CD14-positive monocyte (primary cell): ENCODE measurements around the gene ZFAND2B. TPM values are rescaled to one million over a fixed set of nuclear protein-coding genes. Genes with fewer than 3 reads are reported as not detected.
A peak's percentile ranks its signal among the peaks of the same experiment; 100 is the strongest.

Experiments used
- DNase-seq, 3 donors: peaks; one replicate each; pipeline ENCODE4 v3.0.0-alpha.2; 2011 to 2022
- H2AFZ ChIP-seq: 2 replicates; pipeline ENCODE4 v1.6.0; 2012; ENCODE audit warnings: mild to moderate bottlenecking, low read depth, low read length, inconsistent platforms; ENCODE audit not compliant: insufficient read depth, poor library complexity, severe bottlenecking
- H3K27ac ChIP-seq, 2 donors: 1 replicate in 1 of 2; 2 replicates in 1 of 2; pipeline ENCODE4 v1.5.1; 2012 to 2013; ENCODE audit warnings: low read length in 2 of 2, control low read depth in 1 of 2, inconsistent platforms in 1 of 2, low read depth in 1 of 2, mild to moderate bottlenecking in 1 of 2
- H3K27me3 ChIP-seq, 2 donors: one replicate each; pipeline versions ENCODE4 v1.6.0 to v1.6.1; 2011 to 2013; ENCODE audit warnings: low read length in 2 of 2; ENCODE audit not compliant: control insufficient read depth in 2 of 2, insufficient read depth in 2 of 2
- H3K36me3 ChIP-seq, 2 donors: replicated peaks in 1 of 2; 1 replicate in 1 of 2; 2 replicates in 1 of 2; pipeline versions ENCODE4 v1.5.1 to v1.6.1; 2012 to 2013; ENCODE audit warnings: low read length in 2 of 2, control low read depth in 1 of 2, inconsistent platforms in 1 of 2, mild to moderate bottlenecking in 1 of 2; ENCODE audit not compliant: insufficient read depth in 2 of 2, control insufficient read depth in 1 of 2
- H3K4me1 ChIP-seq, 2 donors: 1 replicate in 1 of 2; 2 replicates in 1 of 2; pipeline versions ENCODE4 v1.5.1 to v1.6.1; 2012 to 2013; ENCODE audit warnings: low read length in 2 of 2, control low read depth in 1 of 2, inconsistent platforms in 1 of 2, mild to moderate bottlenecking in 1 of 2, moderate library complexity in 1 of 2; ENCODE audit not compliant: insufficient read depth in 2 of 2, control insufficient read depth in 1 of 2
- H3K4me2 ChIP-seq: replicated peaks from 2 replicates; pipeline ENCODE3; 2012; ENCODE audit warnings: low read length, moderate library complexity, mild to moderate bottlenecking; ENCODE audit not compliant: poor library complexity, severe bottlenecking; ENCODE audit errors: extremely low read depth
- H3K4me3 ChIP-seq, 3 experiments: fragments of 200-600 bp in 1 of 3; sonication (generic) in 1 of 3; replicated peaks in 1 of 3; 1 replicate in 2 of 3; 2 replicates in 1 of 3; pipeline ENCODE4 v1.5.1; 2011 to 2013; ENCODE audit warnings: low read length in 3 of 3, mild to moderate bottlenecking in 3 of 3, control low read depth in 2 of 3, low read depth in 2 of 3, inconsistent platforms in 1 of 3, moderate library complexity in 1 of 3
- H3K79me2 ChIP-seq: 2 replicates; pipeline ENCODE4 v1.6.0; 2012; ENCODE audit warnings: mild to moderate bottlenecking, control low read depth, inconsistent platforms, low read length, moderate library complexity; ENCODE audit not compliant: insufficient read depth
- H3K9ac ChIP-seq: 2 replicates; pipeline ENCODE4 v1.6.0; 2017; ENCODE audit warnings: low read length, mild to moderate bottlenecking; ENCODE audit not compliant: insufficient read depth, poor library complexity, severe bottlenecking
- H3K9me3 ChIP-seq, 2 donors: replicated peaks in 1 of 2; 1 replicate in 1 of 2; 2 replicates in 1 of 2; pipeline versions ENCODE4 v1.5.1 to v1.6.1; 2012 to 2013; ENCODE audit warnings: low read length in 2 of 2, control low read depth in 1 of 2; ENCODE audit not compliant: control insufficient read depth in 1 of 2, insufficient read depth in 1 of 2
- H4K20me1 ChIP-seq: 2 replicates; pipeline ENCODE4 v1.6.0; 2012; ENCODE audit warnings: mild to moderate bottlenecking, low read length, control low read depth, moderate library complexity; ENCODE audit not compliant: insufficient read depth
- H3K27ac Mint-ChIP-seq, 7 donors: one replicate each; pipeline ENCODE4 v1.8.0; 2020; ENCODE audit warnings: mild to moderate bottlenecking in 7 of 7, mixed read lengths in 7 of 7, moderate library complexity in 6 of 7, inconsistent platforms in 2 of 7
- H3K27me3 Mint-ChIP-seq, 3 donors: one replicate each; pipeline ENCODE4 v1.8.0; 2021 to 2022; ENCODE audit warnings: low read depth in 3 of 3, mild to moderate bottlenecking in 3 of 3, mixed read lengths in 3 of 3, moderate library complexity in 3 of 3, inconsistent platforms in 1 of 3
- H3K36me3 Mint-ChIP-seq, 2 donors: one replicate each; pipeline ENCODE4 v1.8.0; 2020; ENCODE audit warnings: mixed read lengths in 2 of 2, inconsistent platforms in 1 of 2, mild to moderate bottlenecking in 1 of 2
- H3K4me1 Mint-ChIP-seq: one replicate; pipeline ENCODE4 v1.8.0; 2020; ENCODE audit warnings: mild to moderate bottlenecking, mixed read lengths
- H3K4me3 Mint-ChIP-seq, 2 donors: one replicate each; pipeline ENCODE4 v1.8.0; 2020; ENCODE audit warnings: mild to moderate bottlenecking in 2 of 2, mixed read lengths in 2 of 2, moderate library complexity in 1 of 2
- H3K9me3 Mint-ChIP-seq, 7 donors: one replicate each; pipeline ENCODE4 v1.8.0; 2020 to 2022; ENCODE audit warnings: mixed read lengths in 7 of 7, mild to moderate bottlenecking in 6 of 7, moderate library complexity in 6 of 7, inconsistent platforms in 2 of 7
- WGBS: methylation state at CpG from one replicate; pipeline ENCODE4 v1.1.5; 2013; ENCODE audit warnings: missing lambda C conversion rate; ENCODE audit not compliant: insufficient coverage; 5-methylcytosine and 5-hydroxymethylcytosine counted together
- intact Hi-C, 2 donors: fragments of 100-400 bp; cut with micrococcal nuclease; formaldehyde crosslinking; loops; one replicate each; pipeline versions ENCODE4 v1.15.0 to v1.15.1; 2023
- polyA plus RNA-seq, 3 donors: library from polyadenylated mRNA; depleted of rRNA in 1 of 3; unstranded in 2 of 3; stranded (reverse) in 1 of 3; fragments of 300-500 nt in 2 of 3; fragments of >200 nt in 1 of 3; fragmentation: Illumina TruSeq in 2 of 3; gene quantifications; 1 replicate in 2 of 3; 2 replicates in 1 of 3; pipeline ENCODE4 v1.2.3, GENCODE V29; 2012 to 2021
- TF ChIP-seq, protein P1 (sequence below): fragments of 200-600 bp; IDR thresholded peaks from one replicate; pipeline ENCODE4 v1.8.0; 2022; ENCODE audit warnings: antibody characterized with exemption, mild to moderate bottlenecking

Gene ZFAND2B
- polyA plus RNA-seq, 3 donors: 45.7 to 98.9 (median 53.2) TPM

DNA sequence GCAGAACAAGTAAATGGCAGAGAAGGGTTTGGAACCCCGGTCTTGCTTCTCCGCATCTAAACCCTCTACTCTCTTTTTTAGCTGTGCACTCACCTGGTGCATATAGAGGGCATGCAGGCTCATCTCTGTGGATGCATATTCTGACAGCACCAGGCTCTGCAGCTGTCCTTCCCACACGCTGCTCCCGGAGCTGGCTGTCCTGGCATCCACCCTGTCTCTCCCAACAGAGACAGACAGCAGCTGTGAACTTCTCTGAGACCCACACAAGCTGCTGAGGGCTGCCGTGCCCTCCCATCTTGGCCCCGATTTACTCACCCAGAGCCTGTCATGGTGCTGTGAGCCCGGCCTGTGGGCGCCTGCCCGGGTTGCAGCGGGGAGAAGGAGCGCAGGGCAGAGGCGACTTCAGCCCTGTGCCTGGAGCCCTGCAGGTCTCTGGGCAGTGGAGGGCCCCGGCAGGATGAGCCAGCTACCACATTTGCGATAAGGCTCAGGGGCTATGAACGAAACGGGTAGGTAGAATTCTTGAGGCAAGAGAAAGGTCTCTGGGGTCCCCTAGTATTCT lies 15.5 kb downstream of the ZFAND2B start:
- peak overlapping the region in 1 of 2 donors; percentile 71 for H3K4me3 Mint-ChIP-seq
- Histone ChIP-seq H3K79me2 (peaks cover under 1% of the 10 kb centered on the region), H3K27ac (no peak overlapping the region), H3K27me3 (peaks cover 0 to 53% of the 10 kb centered on the region in 2 donors), H3K4me2 (no peak overlapping the region), H3K36me3 (peaks cover 53 to 66% of the 10 kb centered on the region in 2 donors), H2AFZ (no peak overlapping the region), H3K9me3 (peaks cover 0 to 5% of the 10 kb centered on the region in 2 donors), H3K4me3 (no peak overlapping the region), H3K4me1 (peaks cover 47 to 52% of the 10 kb centered on the region in 2 donors), H4K20me1 (peaks cover 85% of the 10 kb centered on the region), H3K9ac (no peak overlapping the region)
- 97% methylated on average over 12 of the region's 16 CpGs for WGBS
- TF ChIP-seq, protein P1, sequence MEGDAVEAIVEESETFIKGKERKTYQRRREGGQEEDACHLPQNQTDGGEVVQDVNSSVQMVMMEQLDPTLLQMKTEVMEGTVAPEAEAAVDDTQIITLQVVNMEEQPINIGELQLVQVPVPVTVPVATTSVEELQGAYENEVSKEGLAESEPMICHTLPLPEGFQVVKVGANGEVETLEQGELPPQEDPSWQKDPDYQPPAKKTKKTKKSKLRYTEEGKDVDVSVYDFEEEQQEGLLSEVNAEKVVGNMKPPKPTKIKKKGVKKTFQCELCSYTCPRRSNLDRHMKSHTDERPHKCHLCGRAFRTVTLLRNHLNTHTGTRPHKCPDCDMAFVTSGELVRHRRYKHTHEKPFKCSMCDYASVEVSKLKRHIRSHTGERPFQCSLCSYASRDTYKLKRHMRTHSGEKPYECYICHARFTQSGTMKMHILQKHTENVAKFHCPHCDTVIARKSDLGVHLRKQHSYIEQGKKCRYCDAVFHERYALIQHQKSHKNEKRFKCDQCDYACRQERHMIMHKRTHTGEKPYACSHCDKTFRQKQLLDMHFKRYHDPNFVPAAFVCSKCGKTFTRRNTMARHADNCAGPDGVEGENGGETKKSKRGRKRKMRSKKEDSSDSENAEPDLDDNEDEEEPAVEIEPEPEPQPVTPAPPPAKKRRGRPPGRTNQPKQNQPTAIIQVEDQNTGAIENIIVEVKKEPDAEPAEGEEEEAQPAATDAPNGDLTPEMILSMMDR: no peak
- DNase-seq: no peak
- intact Hi-C loops: no loop called here
- peaks cover 52% of the 10 kb centered on the region for H3K4me1 Mint-ChIP-seq
- H3K27me3 Mint-ChIP-seq: peaks cover 43 to 71% (median 47%) of the 10 kb centered on the region in 3 donors
- peaks cover 68 to 75% of the 10 kb centered on the region in 2 donors for H3K36me3 Mint-ChIP-seq
- peaks cover 0 to 26% (median 11%) of the 10 kb centered on the region in 7 donors for H3K9me3 Mint-ChIP-seq
- H3K27ac Mint-ChIP-seq: no peak overlapping the region

DNA sequence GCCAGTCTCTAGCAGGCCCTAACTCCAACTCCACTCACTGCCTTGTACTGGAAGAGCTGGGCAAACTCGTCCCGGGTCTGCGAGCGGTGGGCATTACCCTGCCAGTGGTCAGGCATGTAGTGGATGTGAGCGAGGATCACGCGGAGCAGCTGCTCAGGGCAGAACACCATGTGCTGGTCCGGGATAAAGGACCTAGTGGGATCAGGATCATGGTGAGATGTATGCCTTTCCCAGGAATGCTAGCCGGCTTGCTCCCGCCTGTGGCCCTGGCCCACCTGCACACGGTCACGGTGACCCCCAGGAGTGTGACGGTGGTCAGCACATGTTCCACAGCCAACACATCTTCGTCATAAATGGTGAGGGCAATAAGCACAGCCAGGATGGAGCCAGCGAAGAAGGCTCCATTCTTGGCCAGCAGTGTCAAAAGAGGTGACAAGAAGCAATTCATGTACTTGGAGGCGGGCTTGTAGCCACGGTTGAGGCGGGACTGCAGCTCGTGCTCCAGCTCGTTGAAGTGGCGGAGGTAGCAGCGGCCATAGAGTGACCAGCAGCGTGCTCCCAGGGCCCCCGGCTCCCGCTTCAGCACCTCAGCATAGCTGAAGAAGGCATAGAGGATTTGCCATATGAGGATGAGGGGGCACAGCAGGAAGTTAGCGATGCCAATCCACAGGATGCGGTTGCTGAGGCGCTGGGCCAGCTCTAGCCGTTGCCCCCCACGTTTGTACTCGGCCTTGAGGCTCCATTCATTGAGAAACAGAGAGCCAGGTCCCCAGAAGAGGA lies 17.4 kb downstream of the ZFAND2B start:
- intact Hi-C loops: no loop called here
- Mint-ChIP-seq H3K36me3 (peaks cover 77 to 84% of the 10 kb centered on the region in 2 donors), H3K4me3 (peak overlapping the region in 1 of 2 donors; percentile 70), H3K4me1 (peaks cover 54% of the 10 kb centered on the region), H3K27me3 (peaks cover 51 to 81% (median 56%) of the 10 kb centered on the region in 3 donors), H3K27ac (peak overlapping the region in 1 of 7 donors; percentile 50), H3K9me3 (peaks cover 0 to 29% (median 11%) of the 10 kb centered on the region in 7 donors)
- H3K9ac ChIP-seq: no peak overlapping the region
- H3K9me3 ChIP-seq: peaks cover 0 to 5% of the 10 kb centered on the region in 2 donors
- H2AFZ ChIP-seq: no peak overlapping the region
- H3K27ac ChIP-seq: no peak overlapping the region
- peaks cover 0 to 61% of the 10 kb centered on the region in 2 donors for H3K27me3 ChIP-seq
- peaks cover 53 to 70% of the 10 kb centered on the region in 2 donors for H3K36me3 ChIP-seq
- no peak overlapping the region for H3K4me2 ChIP-seq
- peaks cover 20% of the 10 kb centered on the region for H3K79me2 ChIP-seq
- TF ChIP-seq, protein P1: no peak
- peaks cover 45 to 49% of the 10 kb centered on the region in 2 donors for H3K4me1 ChIP-seq
- no peak overlapping the region for H3K4me3 ChIP-seq
- DNase-seq: no peak
- H4K20me1 ChIP-seq: peaks cover 95% of the 10 kb centered on the region
- WGBS: 91% methylated on average over 26 of the region's 31 CpGs
